DLD1 (cell line): ENCODE results near the gene FADS2.

Experiments
- in situ Hi-C: cut with HindIII; loops from 2 replicates; pipeline ENCODE4 v1.10.0; 2017; ENCODE audit warnings: low sequenced_read_pairs

Gene FADS2

DNA sequence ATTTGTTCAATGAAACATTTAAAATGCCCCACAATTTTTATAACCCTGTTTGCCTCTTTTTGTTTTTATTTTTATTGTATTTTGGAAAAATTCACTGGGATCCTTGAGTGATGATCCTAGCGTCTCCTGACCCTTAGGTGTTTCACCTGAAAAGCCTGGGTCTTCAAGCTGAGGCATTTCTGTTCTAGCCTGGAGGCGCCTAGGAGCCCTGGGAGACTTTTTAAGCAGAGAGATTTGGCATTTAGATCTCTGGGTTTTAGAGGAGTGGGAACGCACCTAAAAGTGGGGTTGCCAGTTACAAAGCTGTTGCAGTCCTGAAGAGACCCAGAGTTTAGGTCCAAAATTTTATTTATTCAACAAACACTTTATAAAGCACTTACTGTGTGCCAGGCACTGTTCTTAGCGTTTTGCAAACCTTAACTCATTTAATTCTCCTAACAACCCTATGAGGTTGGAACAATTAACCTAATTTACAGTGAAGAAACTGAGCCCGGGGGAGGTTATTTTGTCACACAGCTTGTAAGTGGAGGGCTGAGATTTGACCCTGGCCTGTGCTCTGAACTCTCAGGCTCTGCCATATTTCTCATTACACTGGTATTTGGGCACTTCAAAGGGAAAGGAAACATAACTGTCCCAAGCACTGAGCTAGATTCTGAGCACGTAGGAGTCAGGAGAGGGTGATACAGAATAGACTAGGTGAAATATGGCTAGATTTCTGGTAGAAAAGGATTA is 10.5 kb upstream of the FADS2 start:
- in situ Hi-C loops = loop anchor here (10.0 kb wide), 1 partner anchor 147 kb away; the partner anchor contains the start of gene FTH1

DNA sequence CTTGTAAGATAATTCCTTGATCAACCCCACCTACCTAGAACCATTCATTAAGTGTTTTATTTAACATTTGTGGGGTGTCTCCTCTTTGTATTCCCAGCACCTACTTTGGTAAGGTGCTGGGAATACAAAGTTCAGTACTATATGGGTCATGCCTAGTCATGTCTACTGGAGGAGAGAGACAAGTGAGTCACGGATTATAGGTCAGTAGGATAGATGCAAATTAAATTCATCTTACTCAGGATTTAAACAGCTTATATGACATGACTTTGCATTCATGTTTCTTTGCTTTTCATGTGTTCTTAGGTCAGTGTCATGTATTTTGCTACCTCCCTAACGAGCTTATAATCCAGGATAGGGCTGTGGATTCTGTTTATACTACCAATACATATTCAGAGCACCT is 7.9 kb upstream of the FADS2 start:
- in situ Hi-C loops = no loop called here

DNA sequence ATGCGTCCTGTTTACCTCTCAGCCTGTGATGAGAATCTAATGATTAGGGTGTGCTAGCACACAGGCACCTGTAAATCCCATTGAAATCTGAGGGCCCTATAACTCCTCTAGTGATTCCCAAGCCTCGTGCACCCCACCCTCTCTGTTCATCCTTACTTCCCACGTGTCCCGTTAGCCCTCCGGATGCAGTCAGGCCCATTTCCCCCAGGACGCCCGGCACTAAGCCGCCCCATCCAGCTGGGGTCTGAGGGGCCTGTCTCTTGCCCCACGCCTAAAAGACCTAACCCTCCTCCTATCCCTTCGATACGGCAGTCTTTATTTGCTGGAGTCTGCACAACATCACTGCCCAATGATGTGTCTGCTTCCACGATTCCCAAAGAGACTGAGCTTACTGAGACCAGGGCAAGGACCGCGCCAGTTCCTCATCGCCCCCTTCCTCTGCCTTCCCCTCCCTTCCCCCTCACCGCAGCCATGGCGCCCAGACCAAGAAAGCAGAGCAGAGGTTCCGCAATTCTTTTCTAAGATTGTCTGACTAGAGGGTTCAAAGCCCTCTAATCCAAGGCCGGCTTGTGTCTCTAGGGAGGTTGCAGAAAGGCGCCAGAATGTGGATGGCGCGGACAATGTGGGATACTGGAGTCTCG is 1.1 kb upstream of the FADS2 start:
- in situ Hi-C loops = no loop called here

DNA sequence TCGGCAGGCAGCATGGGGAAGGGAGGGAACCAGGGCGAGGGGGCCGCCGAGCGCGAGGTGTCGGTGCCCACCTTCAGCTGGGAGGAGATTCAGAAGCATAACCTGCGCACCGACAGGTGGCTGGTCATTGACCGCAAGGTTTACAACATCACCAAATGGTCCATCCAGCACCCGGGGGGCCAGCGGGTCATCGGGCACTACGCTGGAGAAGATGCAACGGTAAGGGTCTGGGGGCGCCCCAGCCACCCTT is 204 bp downstream of the FADS2 start:
- in situ Hi-C loops = no loop called here

DNA sequence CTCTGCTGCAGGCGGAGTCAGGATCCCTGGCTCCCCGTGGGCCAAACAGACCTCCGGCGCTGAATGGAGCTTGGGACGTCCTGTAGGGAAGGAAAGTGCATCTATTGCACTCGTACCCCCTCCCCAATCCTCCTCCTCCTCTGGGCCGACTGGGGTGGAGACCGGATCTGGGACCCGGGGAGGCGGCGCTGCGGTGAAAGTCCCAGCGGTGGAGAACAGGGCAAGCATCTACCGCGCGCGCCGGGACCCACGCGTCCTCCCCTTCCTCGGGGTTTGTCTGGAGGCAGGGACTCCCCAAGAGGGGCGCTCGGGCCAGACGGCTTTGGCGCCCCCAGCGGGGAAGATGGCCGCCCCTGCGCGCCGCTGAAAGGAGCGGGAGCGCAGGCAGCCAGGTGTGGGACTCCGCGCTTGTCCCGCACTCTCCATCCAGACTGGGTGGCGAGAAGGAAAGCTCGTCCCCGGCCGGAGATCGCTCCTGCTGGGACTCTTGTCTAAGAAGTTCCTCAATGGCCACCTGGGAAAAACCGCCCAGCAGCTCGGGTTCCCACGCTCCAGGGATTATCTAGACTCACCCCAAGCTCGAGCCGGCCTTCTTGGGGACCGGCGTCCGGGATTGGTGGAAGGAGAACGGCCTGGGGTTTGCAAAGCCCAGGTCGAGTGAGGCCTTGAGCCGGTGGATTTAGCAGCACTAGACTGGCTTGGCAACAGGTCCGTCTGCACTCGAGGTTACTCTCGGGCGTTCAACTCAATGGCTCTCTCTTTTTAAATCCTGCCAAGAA is 718 bp downstream of the FADS2 start:
- in situ Hi-C loops = no loop called here

DNA sequence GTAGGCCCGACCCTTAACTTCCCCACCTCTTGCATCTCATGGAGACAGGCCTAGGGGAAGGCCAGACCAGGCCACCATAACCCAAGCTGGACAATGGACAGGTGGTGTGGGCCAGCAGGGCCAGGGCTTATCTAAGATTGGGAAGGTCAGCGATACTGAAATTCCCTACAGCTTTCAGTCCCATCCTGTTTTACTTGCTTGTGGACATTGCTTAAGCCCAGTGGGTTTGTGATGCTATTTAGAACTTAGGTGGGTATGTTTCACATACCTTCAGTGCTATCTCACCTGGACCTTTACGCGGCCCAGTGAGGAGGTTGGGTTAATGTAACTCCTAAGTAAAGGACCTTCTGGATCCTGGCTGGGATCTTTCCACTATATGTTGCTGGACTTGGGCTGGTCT is 1.7 kb downstream of the FADS2 start:
- in situ Hi-C loops = no loop called here

DNA sequence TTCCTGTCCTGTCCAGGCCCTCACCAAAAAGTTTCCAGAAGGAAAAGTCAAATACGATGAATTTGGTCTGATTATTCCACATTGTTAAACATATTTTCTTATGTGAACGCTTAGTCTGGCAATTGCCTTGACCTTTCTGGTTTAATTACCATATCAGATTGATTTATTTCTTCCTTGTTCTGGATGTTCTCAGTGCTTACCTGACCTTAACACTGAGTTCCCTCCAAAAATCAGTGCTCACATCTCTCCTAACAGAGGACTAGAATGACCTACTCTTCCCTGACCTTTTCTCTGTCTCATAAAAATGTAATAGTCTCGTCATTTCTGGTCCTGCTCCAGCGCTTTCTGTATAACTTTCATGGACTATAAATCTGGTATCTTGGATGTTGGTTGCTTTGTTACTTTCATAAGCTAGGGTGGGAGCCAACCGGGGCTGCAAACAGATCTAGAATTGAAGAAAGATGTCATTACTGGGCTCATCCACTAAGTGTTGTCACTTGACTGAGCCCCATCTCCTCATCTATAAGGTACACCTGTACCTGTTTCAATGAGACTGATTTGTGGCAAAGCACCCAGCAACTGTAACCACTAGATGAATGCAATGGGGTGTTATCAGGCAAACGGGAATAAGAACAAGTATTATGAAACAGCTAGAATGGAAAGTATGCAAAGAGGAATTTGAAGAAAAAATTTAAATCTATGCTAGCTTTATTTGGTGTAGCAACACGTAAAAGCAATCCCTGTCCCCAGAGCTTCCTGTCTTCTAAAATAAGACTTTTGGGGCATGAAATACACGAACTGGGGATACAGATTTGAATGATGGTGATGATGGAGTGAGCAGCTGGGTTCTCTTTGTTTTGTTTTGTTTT is 2.4 kb downstream of the FADS2 start:
- in situ Hi-C loops = no loop called here

DNA sequence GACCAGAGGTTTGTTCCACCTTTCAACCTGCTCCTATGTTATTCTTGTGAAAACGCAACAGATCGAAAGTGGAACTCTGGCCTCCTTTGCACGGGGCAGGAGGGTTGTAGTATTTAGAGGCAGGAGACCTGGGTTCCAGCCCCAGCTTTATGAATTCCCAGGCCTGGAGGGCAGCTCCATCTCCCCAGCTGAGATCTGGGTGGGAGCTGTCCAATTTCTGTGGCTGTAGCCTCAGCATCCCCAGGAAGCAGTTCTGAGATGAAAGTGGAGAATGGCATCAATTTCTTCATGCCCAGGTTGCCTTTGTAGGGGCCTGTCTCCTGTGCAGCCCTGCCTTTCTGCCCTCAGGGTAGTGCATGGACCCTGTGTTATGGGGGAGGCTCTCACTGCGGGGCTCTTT is 4.1 kb downstream of the FADS2 start:
- in situ Hi-C loops = no loop called here

DNA sequence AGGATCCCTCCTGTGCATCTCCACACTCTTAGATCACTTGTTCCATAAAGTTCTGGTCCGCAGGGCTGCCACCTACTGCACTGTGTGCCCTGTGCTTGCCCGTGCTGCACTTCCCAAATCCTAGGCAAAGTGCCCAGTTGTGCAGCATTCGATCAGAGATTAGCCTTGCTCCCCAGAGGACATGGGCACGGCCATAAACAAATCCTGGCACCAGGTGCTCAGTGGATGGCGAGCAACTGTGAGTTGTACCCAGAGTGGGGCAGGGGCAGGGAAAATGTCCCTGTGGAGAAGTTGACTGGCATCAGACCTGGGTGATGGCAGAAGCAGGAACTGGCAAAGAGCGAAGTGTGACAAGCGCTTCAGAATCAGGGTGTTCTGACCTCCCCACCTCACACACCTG is 4.7 kb downstream of the FADS2 start:
- in situ Hi-C loops = no loop called here

DNA sequence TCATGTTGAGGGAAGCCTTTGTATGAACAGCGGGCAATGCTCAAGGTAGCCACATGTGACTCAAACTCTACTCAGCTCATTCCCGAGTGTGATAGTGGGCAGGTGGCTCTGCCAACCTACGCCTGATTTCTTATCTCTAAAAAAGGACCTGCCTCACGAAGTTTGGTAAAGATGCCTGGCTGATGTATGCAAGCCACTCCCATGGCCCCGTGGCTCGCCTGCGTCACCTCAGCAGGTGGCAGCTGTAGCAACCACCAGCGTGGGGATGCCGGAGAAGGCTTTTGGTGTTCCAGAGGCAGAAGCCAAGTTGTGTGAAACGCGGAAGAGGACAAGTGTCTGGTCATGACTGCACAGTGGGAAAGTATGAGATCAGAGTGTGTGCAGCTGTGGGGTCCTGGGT is 5.4 kb downstream of the FADS2 start:
- in situ Hi-C loops = no loop called here

DNA sequence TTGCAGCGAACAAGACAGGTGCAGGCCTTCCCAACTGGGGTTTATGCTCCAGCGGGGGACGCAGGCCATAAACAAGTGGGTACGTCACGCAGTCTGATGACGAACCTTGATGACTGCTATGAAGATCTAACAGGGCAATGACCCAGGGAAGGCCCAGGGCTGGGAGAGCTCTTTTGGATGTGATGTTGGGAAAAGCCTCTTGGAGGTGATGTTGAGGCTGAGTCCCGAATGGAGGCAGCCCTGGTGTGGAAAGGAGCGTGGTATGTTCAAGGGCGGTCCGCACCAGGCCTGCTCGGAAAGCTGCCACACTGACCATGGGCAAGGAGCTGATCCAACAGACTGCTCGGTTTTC is 5.8 kb downstream of the FADS2 start:
- in situ Hi-C loops = no loop called here

DNA sequence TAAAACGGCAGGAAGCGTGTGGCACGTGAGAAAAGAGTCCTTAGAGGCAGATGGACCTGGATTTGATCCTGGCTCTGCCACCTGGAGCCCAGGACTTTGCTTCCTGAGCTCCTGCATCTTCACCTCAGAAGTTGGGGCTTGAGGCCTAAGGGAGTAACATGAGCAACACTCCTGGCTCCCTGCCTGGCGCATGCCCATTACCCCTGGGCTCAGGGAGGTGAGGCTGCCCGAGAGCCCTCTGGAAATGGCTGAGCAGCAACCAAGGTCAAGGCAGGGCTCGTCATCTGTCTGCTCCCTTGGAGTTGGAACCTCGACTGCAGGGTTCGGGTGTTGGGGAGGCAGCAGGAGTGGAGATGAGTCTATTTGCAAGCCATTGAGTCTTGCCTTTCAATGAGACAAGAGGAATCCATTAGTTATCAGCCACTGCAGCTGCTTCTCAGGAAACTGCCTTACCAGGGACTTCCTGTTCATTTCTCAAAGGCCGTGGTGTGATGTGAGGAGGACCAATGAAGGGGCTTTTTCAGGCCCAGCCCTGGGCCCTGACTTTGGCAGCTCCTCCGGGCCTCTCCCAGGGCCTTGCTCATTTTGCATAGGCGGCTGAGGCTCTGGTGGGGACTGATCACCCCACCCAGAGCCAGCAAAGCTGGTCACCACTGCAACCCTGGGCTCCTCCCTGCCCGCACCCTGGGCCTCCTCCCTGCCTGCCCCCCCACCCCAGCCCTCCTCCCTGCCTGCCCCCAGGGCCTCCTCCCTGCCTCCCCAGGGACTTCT is 6.4 kb downstream of the FADS2 start:
- in situ Hi-C loops = no loop called here

DNA sequence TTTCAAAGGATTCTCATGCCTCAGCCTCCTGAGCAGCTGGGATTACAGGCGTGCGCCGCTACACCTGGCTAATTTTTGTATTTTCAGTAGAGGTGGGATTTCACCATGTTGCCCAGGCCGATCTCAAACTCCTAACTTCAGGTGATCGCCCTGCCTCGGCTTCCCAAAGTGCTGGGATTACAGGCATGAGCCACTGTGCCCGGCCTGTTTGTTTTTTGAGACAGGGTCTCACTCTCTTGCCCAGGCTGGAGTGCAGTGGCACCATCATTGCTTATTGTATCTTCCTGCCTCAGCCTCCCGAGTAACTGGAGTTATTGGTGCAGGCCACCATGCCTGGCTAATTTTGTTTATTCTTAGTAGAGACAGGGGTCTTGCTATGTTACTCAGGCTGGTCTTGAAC is 8.1 kb downstream of the FADS2 start:
- in situ Hi-C loops = no loop called here

DNA sequence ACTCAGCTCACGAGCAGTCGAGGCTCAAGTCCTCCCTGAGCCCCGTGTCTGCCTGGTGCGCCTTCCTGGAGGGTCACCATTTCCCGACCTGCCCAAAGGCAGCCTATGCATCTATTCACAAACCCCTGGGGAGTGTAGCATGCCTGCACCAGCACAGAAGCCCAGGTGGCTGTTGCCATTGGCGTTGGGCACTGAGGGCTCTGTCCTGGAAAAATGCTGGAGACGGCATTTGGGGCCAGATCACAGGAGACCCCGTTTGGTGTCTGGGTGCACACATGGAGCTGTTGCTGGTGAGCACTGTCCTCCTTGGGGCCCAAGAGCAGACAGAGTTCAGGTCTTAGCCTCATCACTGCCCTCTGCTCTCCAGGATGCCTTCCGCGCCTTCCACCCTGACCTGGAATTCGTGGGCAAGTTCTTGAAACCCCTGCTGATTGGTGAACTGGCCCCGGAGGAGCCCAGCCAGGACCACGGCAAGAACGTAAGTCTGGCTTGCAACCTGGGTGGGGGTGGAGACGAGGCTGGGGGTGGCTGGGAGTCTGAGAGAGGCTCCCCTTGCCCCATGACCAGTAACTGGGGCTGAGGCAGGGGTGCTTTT is 9.4 kb downstream of the FADS2 start:
- in situ Hi-C loops = no loop called here

DNA sequence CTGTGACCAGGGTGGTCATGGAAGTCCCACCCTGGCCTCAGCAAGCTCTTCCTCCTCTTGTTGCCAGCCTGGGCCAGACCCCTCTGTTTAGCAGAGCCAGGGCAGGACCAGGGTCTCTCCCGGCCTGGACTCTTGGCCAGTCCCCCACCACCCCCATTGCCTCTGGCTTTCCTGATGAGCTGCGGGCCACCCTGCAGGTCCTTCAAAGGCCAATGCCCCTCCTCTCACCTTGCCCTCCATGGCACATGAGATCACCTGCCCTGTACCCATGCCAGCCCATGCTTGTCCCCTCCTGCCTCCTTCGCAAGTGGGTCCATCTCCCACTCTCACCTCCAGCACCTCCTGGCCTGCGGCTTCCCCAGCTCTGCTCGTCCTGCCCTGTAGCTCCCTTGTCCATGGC is 10.4 kb downstream of the FADS2 start:
- in situ Hi-C loops = no loop called here

DNA sequence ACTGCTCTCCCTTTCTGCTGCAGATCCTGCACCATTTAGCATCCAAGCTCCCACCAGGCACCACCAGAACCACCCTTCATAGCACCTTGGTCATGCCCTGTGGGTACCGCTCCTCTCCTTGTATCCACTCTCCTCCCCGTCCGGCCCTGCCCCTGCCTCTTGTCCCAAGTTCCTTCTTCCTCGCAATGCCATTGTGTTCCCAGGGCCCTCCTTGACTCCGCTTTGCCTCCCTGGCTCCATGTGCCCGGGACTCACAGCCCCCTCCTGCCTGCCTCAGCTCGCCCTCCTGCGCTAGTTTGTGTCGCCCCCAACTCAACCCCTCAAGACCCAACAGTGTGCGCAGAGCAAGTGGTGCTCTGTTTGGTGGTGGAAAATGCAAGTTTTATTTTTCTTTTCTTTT is 10.8 kb downstream of the FADS2 start:
- in situ Hi-C loops = no loop called here

DNA sequence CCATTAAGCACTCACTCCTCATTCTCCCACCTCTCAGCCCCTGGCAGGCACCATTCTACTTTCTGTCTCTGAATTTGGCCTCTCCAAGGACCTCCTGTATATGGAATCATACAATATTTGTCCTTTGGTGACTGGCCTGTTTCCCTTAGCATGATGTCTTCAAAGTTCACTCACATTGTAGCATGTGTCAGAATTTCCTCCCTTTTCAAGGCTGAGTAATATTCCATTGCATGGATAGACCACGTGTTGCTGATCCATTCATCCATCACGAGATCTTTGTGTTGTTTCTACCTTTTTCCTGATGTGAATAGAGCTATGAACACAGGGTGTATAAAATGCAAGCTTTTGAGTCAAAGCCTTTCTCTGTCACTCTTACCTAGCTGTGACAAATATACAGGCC is 11.6 kb downstream of the FADS2 start:
- in situ Hi-C loops = no loop called here

DNA sequence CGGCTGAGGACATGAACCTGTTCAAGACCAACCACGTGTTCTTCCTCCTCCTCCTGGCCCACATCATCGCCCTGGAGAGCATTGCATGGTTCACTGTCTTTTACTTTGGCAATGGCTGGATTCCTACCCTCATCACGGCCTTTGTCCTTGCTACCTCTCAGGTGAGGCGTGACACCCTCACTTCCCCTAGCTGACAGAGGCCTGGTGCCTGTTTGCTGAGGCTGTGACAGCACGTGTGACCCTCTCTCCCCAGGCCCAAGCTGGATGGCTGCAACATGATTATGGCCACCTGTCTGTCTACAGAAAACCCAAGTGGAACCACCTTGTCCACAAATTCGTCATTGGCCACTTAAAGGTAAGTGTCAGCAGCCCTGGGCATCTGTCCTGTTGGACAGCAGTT is 12.3 kb downstream of the FADS2 start:
- in situ Hi-C loops = no loop called here

DNA sequence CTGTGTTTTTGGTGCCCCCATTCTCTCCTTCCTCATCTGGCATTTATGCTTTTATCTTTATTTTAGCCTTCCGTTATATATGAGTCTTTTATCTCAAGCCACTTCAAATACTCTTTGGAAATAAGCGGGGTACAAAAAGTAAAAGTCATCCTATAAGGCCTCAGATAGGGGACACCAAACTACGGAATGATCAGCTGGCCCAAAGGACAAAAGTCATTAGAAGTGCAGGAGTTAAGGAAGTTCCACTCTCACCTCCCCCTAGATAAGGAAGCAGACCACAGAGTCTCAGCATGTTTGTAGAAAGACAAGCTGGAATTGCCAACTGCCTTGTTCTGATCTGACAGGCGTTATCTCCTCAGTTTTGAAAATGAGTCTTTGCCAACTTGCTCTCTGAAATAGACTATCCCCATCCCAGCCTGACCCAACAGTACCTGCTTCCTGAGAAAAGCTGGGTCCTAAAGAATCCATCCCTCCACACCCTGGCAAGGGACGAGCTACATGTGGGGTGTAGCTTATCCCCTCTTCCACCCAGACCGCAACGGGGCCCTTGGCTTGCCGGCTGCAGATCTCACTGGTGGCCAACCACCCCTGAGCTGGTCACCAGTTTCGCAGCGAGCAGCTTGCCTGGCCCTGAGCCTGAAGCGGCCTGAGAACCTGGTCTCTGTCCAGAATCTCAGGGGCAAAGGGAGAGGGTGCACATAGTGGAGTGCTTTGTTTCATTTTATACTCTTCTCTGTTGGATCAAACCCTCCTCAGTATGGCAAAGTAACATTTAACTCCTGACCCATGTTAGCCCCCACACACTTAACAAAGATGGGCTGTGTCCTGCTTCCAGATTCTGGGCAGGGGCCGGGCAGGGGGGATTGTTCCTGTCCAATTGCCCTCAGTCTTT is 13.8 kb downstream of the FADS2 start:
- in situ Hi-C loops = no loop called here

DNA sequence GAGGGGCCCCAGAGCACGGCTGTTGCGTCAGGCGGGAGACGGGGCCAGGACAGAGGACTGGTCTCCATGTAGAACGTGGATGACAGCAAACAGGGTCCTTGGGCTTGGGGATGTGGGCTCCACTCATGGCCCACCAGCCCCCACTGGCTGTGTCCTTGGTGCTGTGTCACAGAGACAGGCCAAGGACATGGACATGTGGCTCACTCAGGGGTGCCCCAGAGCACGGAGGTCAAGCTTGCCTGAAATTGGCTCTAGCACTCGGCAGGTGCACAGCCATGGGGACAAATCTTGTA is 14.4 kb downstream of the FADS2 start:
- in situ Hi-C loops = no loop called here
